ENCODE measurements around the gene CTNNA1.

CTNNA1 gene

GRCh38 chr5:138936225-138936967 is 183.2 kb downstream of the CTNNA1 start:
- TF ChIP-seq AEBP2 (tag by site-specific recombination; IDR thresholded peaks at IDR 0.05; ENCODE audit: borderline replicate concordance) (no peak), ZNF704 (tag by site-specific recombination; IDR thresholded peaks at IDR 0.05) (no peak), EGR2 (tag by site-specific recombination; IDR thresholded peaks at IDR 0.05; ENCODE audit: low read depth) (no peak), ZNF785 (tag by site-specific recombination; IDR thresholded peaks at IDR 0.05) (no peak), HOXC10 (CRISPR knock-in tag; IDR thresholded peaks at IDR 0.05) (no peak), ZBTB8A (tag by site-specific recombination; IDR thresholded peaks at IDR 0.05) (no peak), GLIS1 (tag by site-specific recombination; IDR thresholded peaks at IDR 0.05) (no peak), SP7 (tag by site-specific recombination; IDR thresholded peaks at IDR 0.05) (no peak), ZNF621 (tag by site-specific recombination; IDR thresholded peaks at IDR 0.05) (no peak), ZBTB48 (tag by site-specific recombination; IDR thresholded peaks at IDR 0.05) (no peak), OVOL3 (tag by site-specific recombination; IDR thresholded peaks at IDR 0.05) (no peak), MEIS1 (CRISPR knock-in tag; IDR thresholded peaks at IDR 0.05; ENCODE audit: borderline replicate concordance) (no peak), ZFP41 (tag by site-specific recombination; IDR thresholded peaks at IDR 0.05; ENCODE audit: borderline replicate concordance) (no peak), ZNF747 (tag by site-specific recombination; IDR thresholded peaks at IDR 0.05) (no peak), GLI4 (tag by site-specific recombination; IDR thresholded peaks at IDR 0.05) (no peak), KLF1 (tag by site-specific recombination; IDR thresholded peaks at IDR 0.05) (no peak), PRDM10 (tag by site-specific recombination; IDR thresholded peaks at IDR 0.05) (no peak), ZNF18 (tag by site-specific recombination; IDR thresholded peaks at IDR 0.05) (no peak), ZNF174 (tag by site-specific recombination; IDR thresholded peaks at IDR 0.05) (no peak), ZNF623 (tag by site-specific recombination; IDR thresholded peaks at IDR 0.05) (no peak)
- POLR2A ChIA-PET: no interaction called here
- Histone ChIP-seq H3K4me1 (ENCODE audit: control insufficient read depth, insufficient read depth, low read length) (no peaks in the 10 kb centered on the region), H3K27ac (ENCODE audit: extremely low read depth, low read depth, low read length) (no peak overlapping the region), H3K9me3 (ENCODE audit: control insufficient read depth, insufficient read depth, low read depth, low read length) (no peaks in the 10 kb centered on the region), H3K4me3 (ENCODE audit: low read depth, low read length) (no peak overlapping the region), H3K36me3 (ENCODE audit: control insufficient read depth in 2 of 2, insufficient read depth in 1 of 2, low read length in 2 of 2) (peaks cover 0 to 48% of the 10 kb centered on the region in 2 experiments; a peak in 2 of 3 replicates)
- CTCF ChIA-PET: no interaction called here

All from HEK293 (cell line).